Prostate gland (tissue), 2 donors: ENCODE data around the gene PELI3.

Experiments
- POLR2A ChIP-seq: fragments of 450-650 bp; IDR thresholded peaks from one replicate; pipeline ENCODE4 v1.6.1; 2016; ENCODE audit warnings: antibody characterized with exemption, mild to moderate bottlenecking
- POLR2AphosphoS5 ChIP-seq: sonication (generic); formaldehyde crosslinking; IDR thresholded peaks from one replicate; pipeline ENCODE4 v1.6.1; 2017; ENCODE audit warnings: antibody characterized with exemption
- TF ChIP-seq, protein P1 (sequence below), 4 experiments: fragments of 200-600 bp in 2 of 4; fragments of 450-650 bp in 2 of 4; sonication (generic) in 2 of 4; IDR thresholded peaks; 1 replicate in 3 of 4; 2 replicates in 1 of 4; pipeline ENCODE4 v1.5.1; 2016 to 2019; ENCODE audit warnings: antibody characterized with exemption in 4 of 4, mild to moderate bottlenecking in 2 of 4, moderate library complexity in 2 of 4

DNA sequence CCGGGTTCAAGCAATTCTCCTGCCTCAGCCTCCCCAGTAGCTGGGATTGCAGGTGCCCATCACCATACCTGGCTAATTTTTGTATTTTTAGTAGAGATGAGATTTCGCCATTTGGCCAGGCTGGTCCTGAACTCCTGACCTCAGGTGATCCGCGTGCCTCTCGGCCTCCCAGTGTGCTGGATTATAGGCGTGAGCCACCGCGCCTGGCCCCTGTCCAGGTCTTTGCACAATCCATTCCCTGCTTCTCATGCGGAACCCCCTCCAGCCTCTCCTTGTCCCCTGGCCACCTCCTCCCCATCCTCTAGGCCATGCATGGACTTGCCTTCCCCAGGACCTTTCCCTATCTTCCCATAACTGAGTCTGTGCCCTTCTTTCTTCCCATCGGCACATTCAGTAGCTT lies 22.3 kb downstream of the PELI3 start:
- no peak for TF ChIP-seq POLR2A
- TF ChIP-seq, protein P1, sequence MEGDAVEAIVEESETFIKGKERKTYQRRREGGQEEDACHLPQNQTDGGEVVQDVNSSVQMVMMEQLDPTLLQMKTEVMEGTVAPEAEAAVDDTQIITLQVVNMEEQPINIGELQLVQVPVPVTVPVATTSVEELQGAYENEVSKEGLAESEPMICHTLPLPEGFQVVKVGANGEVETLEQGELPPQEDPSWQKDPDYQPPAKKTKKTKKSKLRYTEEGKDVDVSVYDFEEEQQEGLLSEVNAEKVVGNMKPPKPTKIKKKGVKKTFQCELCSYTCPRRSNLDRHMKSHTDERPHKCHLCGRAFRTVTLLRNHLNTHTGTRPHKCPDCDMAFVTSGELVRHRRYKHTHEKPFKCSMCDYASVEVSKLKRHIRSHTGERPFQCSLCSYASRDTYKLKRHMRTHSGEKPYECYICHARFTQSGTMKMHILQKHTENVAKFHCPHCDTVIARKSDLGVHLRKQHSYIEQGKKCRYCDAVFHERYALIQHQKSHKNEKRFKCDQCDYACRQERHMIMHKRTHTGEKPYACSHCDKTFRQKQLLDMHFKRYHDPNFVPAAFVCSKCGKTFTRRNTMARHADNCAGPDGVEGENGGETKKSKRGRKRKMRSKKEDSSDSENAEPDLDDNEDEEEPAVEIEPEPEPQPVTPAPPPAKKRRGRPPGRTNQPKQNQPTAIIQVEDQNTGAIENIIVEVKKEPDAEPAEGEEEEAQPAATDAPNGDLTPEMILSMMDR (IDR thresholded peaks at IDR 0.05) = no peak
- no peak for TF ChIP-seq POLR2AphosphoS5
